Measurements from ENCODE around the gene PLPPR5. TPM values are rescaled to one million over a fixed set of nuclear protein-coding genes. Genes with fewer than 3 reads are reported as not detected.

The PLPPR5 gene
- total and polyA plus RNA-seq, 8 donors = 0.06 to 1.5 (median 0.17) TPM; not detected in 1

GRCh38 chr1:98910827-98911226, 93.8 kb downstream of the PLPPR5 start:
- H3K36me3 ChIP-seq = no peaks in the 10 kb centered on the region
- H3K4me3 ChIP-seq = no peak overlapping the region
- no peaks in the 10 kb centered on the region for H3K9me3 ChIP-seq
- no peak for ATAC-seq
- no peaks in the 10 kb centered on the region for H3K27me3 ChIP-seq
- H3K27ac ChIP-seq = no peak overlapping the region
- intact Hi-C loops (cut with DNase I) = no loop called here
- no peak for TF ChIP-seq CTCF (IDR thresholded peaks at IDR 0.05)
- 67% methylated on average over 2 of the region's 2 CpGs for WGBS, 2 donors
- FAIRE-seq = no peak
- H3K4me1 ChIP-seq = no peaks in the 10 kb centered on the region
- no peak for DNase-seq

DNA sequence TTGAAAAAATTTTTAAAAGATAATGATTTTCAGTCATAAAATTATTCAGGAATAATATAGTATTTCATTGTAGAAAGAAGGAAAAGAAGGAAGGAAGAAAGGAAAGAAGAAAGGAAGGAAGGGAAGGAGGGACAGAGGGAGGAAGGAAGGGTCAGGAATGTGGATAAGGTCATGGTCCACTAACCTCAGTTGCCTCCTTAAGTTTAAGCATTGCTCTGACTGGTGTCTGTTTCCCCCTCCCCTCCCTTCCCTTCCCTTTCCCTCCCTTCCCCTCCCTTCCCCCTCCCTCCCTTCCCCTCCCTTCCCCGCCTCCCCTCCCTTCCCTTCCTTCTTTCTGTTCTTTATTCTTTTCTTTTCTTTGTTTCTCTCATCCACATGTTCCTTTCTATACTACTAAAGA, 95.7 kb downstream of the PLPPR5 start:
- H3K4me1 ChIP-seq = no peaks in the 10 kb centered on the region
- intact Hi-C loops (cut with DNase I) = no loop called here
- H3K27me3 ChIP-seq = no peaks in the 10 kb centered on the region
- H3K9me3 ChIP-seq = no peaks in the 10 kb centered on the region
- no peak for TF ChIP-seq CTCF (IDR thresholded peaks at IDR 0.05)
- H3K27ac ChIP-seq = no peak overlapping the region
- H3K36me3 ChIP-seq = no peaks in the 10 kb centered on the region
- 71 to 81% methylated on average over 1 of the region's 1 CpG for WGBS, 2 donors
- DNase-seq (no peak), FAIRE-seq (no peak), ATAC-seq (no peak)
- no peak overlapping the region for H3K4me3 ChIP-seq

- Histone ChIP-seq H3K4me1 (no peaks in the 10 kb centered on the region), H3K27me3 (no peaks in the 10 kb centered on the region), H3K36me3 (no peaks in the 10 kb centered on the region), H3K9me3 (no peaks in the 10 kb centered on the region), H3K27ac (no peak overlapping the region), H3K4me3 (no peak overlapping the region)
- DNase-seq = no peak
- 38 to 48% methylated on average over 2 of the region's 2 CpGs for WGBS, 2 donors
- FAIRE-seq = no peak
- no peak for TF ChIP-seq CTCF (IDR thresholded peaks at IDR 0.05)
- intact Hi-C loops (cut with DNase I) = no loop called here
- no peak for ATAC-seq
Observed at GRCh38 chr1:98906809-98907208, 97.9 kb downstream of the PLPPR5 start.

GRCh38 chr1:98906361-98906760, 98.3 kb downstream of the PLPPR5 start:
- Histone ChIP-seq H3K4me1 (no peaks in the 10 kb centered on the region), H3K36me3 (no peaks in the 10 kb centered on the region), H3K27me3 (no peaks in the 10 kb centered on the region), H3K27ac (no peak overlapping the region), H3K9me3 (no peaks in the 10 kb centered on the region), H3K4me3 (no peak overlapping the region)
- no peak for TF ChIP-seq CTCF (IDR thresholded peaks at IDR 0.05)
- WGBS, 2 donors = 56 to 63% methylated on average over 3 of the region's 3 CpGs
- ATAC-seq (no peak), DNase-seq (no peak), FAIRE-seq (no peak)
- intact Hi-C loops (cut with DNase I) = no loop called here

GRCh38 chr1:98904684-98905083, 100.0 kb downstream of the PLPPR5 start:
- no peak for ATAC-seq
- Histone ChIP-seq H3K4me3 (no peak overlapping the region), H3K27me3 (no peaks in the 10 kb centered on the region), H3K36me3 (no peaks in the 10 kb centered on the region), H3K9me3 (no peaks in the 10 kb centered on the region), H3K27ac (no peak overlapping the region), H3K4me1 (no peaks in the 10 kb centered on the region)
- no peak for DNase-seq
- intact Hi-C loops (cut with DNase I) = no loop called here
- 71% methylated on average over 4 of the region's 4 CpGs for WGBS, 2 donors
- FAIRE-seq = no peak
- no peak for TF ChIP-seq CTCF (IDR thresholded peaks at IDR 0.05)

Measured in pancreas (tissue), 10 donors.